Endothelial cell of umbilical vein (primary cell): ENCODE measurements around the gene ARHGEF19. TPM values are rescaled to one million over a fixed set of nuclear protein-coding genes. Genes with fewer than 3 reads are reported as not detected.

Experiments
- BruUV-seq: library from RNA; stranded (reverse); fragments of 400-500 nt; replicated peaks from 2 replicates; lab custom pipeline; 2021; lab: Mats Ljungman, UMichigan
- CTCF ChIA-PET: fragments of 300-600, 350-600 bp; sonication (Branson Sonifier 250); formaldehyde crosslinking; loops from one replicate; lab custom pipeline; 2021; ENCODE audit warnings: antibody characterized with exemption, inconsistent platforms; lab: Charles Lee
- POLR2A ChIA-PET: fragments of 300-600, 350-600 bp; sonication (Branson Sonifier 250); formaldehyde crosslinking; loops from one replicate; lab custom pipeline; 2021; ENCODE audit warnings: antibody characterized with exemption, inconsistent platforms; lab: Charles Lee
- DNase-seq: peaks from one replicate; pipeline ENCODE4 v3.0.0-alpha.2; 2011; ENCODE audit warnings: low read depth, low spot score
- FAIRE-seq: peaks from 2 replicates; lab custom pipeline; 2011; peaks lifted over from hg19 to GRCh38; lab: Jason Lieb, UNC
- H2AFZ ChIP-seq: 2 replicates; pipeline ENCODE4 v1.6.0; 2012; ENCODE audit warnings: low read depth, low read length, control low read depth, inconsistent platforms
- H3K27ac ChIP-seq: 2 replicates; pipeline ENCODE4 v1.5.1; 2011; ENCODE audit warnings: low read depth, mild to moderate bottlenecking, control low read depth, low read length, moderate library complexity; ENCODE audit not compliant: insufficient read depth
- H3K27me3 ChIP-seq, 2 experiments: 2 replicates each; pipeline versions ENCODE4 v1.6.0 to v1.6.1; 2011; ENCODE audit warnings: low read length in 2 of 2, mixed read lengths in 1 of 2; ENCODE audit not compliant: control insufficient read depth in 2 of 2, insufficient read depth in 2 of 2
- H3K36me3 ChIP-seq, 2 experiments: 2 replicates in 1 of 2; 3 replicates in 1 of 2; pipeline ENCODE4 v1.5.1; 2011; ENCODE audit warnings: low read length in 2 of 2, mild to moderate bottlenecking in 1 of 2, moderate library complexity in 1 of 2; ENCODE audit not compliant: control insufficient read depth in 2 of 2, insufficient read depth in 2 of 2; ENCODE audit errors: extremely low read depth in 1 of 2
- H3K4me1 ChIP-seq: 3 replicates; pipeline ENCODE4 v1.5.1; 2011; ENCODE audit warnings: mild to moderate bottlenecking, low read length; ENCODE audit not compliant: control insufficient read depth, insufficient read depth; ENCODE audit errors: extremely low read depth
- H3K4me2 ChIP-seq: 2 replicates; pipeline ENCODE4 v1.6.1; 2011; ENCODE audit warnings: low read length, control low read depth, mixed read lengths; ENCODE audit not compliant: insufficient read depth
- H3K4me3 ChIP-seq, 3 experiments: fragments of 200-600 bp in 1 of 3; sonication (generic), shearing (Covaris generic) in 1 of 3; replicated peaks in 1 of 3; 2 replicates each; pipeline ENCODE4 v1.5.1; 2011 to 2016; ENCODE audit warnings: control low read depth in 3 of 3, low read length in 3 of 3, mild to moderate bottlenecking in 2 of 3, inconsistent platforms in 1 of 3, low read depth in 1 of 3, moderate library complexity in 1 of 3; ENCODE audit not compliant: insufficient read depth in 1 of 3
- H3K79me2 ChIP-seq: 2 replicates; pipeline ENCODE4 v1.6.0; 2012; ENCODE audit warnings: low read length, inconsistent platforms; ENCODE audit not compliant: control insufficient read depth, insufficient read depth
- H3K9ac ChIP-seq: replicated peaks from 2 replicates; pipeline ENCODE3; 2011; ENCODE audit warnings: low read length, control low read depth; ENCODE audit not compliant: insufficient read depth; ENCODE audit errors: extremely low read depth
- H3K9me1 ChIP-seq: replicated peaks from 3 replicates; pipeline ENCODE4 v1.6.0; 2011; ENCODE audit warnings: mild to moderate bottlenecking, low read length; ENCODE audit not compliant: control insufficient read depth, insufficient read depth; ENCODE audit errors: extremely low read depth
- H3K9me3 ChIP-seq: replicated peaks from 2 replicates; pipeline ENCODE4 v1.5.1; 2012; ENCODE audit warnings: low read length, inconsistent platforms; ENCODE audit not compliant: control insufficient read depth, insufficient read depth
- H4K20me1 ChIP-seq: replicated peaks from 2 replicates; pipeline ENCODE3; 2011; ENCODE audit warnings: mild to moderate bottlenecking, low read length; ENCODE audit not compliant: control insufficient read depth, insufficient read depth; ENCODE audit errors: extremely low read depth
- EZH2 ChIP-seq: IDR thresholded peaks from 2 replicates; pipeline ENCODE4 v1.6.1; 2012; ENCODE audit warnings: borderline replicate concordance, low read depth, mild to moderate bottlenecking, moderate library complexity, low read length, inconsistent platforms; ENCODE audit not compliant: severe bottlenecking
- FOS ChIP-seq: IDR thresholded peaks from 2 replicates; pipeline ENCODE4 v1.6.1; 2011; ENCODE audit warnings: mild to moderate bottlenecking, low read length, moderate library complexity, borderline replicate concordance; ENCODE audit not compliant: insufficient read depth
- GATA2 ChIP-seq: IDR thresholded peaks from 2 replicates; pipeline ENCODE4 v1.7.0; 2011; ENCODE audit warnings: low read depth, mild to moderate bottlenecking, moderate library complexity, mixed read lengths, low read length; ENCODE audit not compliant: insufficient read length, insufficient read depth
- JUN ChIP-seq: IDR thresholded peaks from 2 replicates; pipeline ENCODE4 v1.6.1; 2011; ENCODE audit warnings: borderline replicate concordance, low read depth; ENCODE audit not compliant: insufficient read length, insufficient read depth
- MYC ChIP-seq: IDR thresholded peaks from one replicate; pipeline ENCODE4 v1.6.1; 2011; ENCODE audit warnings: mild to moderate bottlenecking, low read depth, low read length
- POLR2A ChIP-seq: IDR thresholded peaks from 2 replicates; pipeline ENCODE4 v1.6.1; 2012; ENCODE audit warnings: low read depth, mild to moderate bottlenecking, control low read depth, low read length
- POLR2AphosphoS5 ChIP-seq: IDR thresholded peaks from 2 replicates; pipeline ENCODE4 v1.6.1; 2012; ENCODE audit warnings: low read depth, mild to moderate bottlenecking, control low read depth, low read length, moderate library complexity; ENCODE audit not compliant: insufficient read depth
- dilution Hi-C: fragments of 300-500 bp; cut with MboI; formaldehyde crosslinking; loops from one replicate; pipeline ENCODE4 v1.15.0; 2019; ENCODE audit warnings: low sequenced_read_pairs; ENCODE audit not compliant: extremely low pct_ligation_motif_present
- intact Hi-C: fragments of 100-400 bp; cut with micrococcal nuclease; formaldehyde crosslinking; loops from one replicate; pipeline ENCODE4 v1.10.0; 2022
- polyA plus RNA-seq, 4 experiments: library from polyadenylated mRNA; depleted of rRNA in 3 of 4; stranded (reverse) in 3 of 4; unstranded in 1 of 4; fragments of >200 nt; gene quantifications; 2 replicates each; pipeline versions ENCODE4 v1.2.1 to v1.2.3, GENCODE V29; 2011 to 2012; ENCODE audit warnings: missing spikeins in 1 of 4
- total RNA-seq: library from RNA; stranded (reverse); gene quantifications from 2 replicates; pipeline ENCODE4 v1.2.3, GENCODE V29; 2021
- TF ChIP-seq, protein P1 (sequence below): IDR thresholded peaks from 2 replicates; pipeline ENCODE4 v1.6.1; 2011; ENCODE audit not compliant: insufficient read depth, insufficient read length
- TF ChIP-seq, protein P2 (sequence below), 2 donors: IDR thresholded peaks; 1 replicate in 1 of 2; 2 replicates in 1 of 2; pipeline ENCODE4 v1.5.1; 2011; ENCODE audit warnings: low read length in 2 of 2, mild to moderate bottlenecking in 2 of 2, moderate library complexity in 2 of 2, control low read depth in 1 of 2, inconsistent platforms in 1 of 2, low read depth in 1 of 2; ENCODE audit not compliant: insufficient read depth in 1 of 2; ENCODE audit errors: extremely low read depth in 1 of 2

ARHGEF19 gene
- total and polyA plus RNA-seq, 2 donors (not counting 3 experiments of a cell fraction or from before 2014, with no cell fraction given), result 6.2 to 8.0 TPM

DNA sequence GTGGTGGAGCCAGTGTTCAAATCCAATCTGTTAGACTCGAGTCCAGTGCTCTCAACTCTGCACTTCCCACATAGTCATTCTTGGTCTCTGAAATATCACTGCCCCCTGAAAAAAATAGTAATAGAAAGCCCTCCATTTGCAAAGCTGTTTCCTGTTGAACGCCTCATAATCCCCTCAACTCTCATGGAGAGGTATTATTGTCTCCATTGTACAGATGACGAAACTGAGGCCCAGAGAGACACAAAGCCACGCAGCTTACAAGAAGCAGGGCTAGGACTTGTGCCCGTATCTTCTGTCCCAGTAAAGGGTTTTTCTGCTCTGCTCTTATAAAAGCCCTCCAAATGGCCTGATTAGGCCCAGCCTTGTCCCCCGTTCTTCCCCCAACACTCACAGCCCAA, 6.2 kb upstream of the ARHGEF19 start:
- dilution Hi-C loops (no loop called here), intact Hi-C loops (no loop called here)
- DNase-seq, result no peak
- ChIA-PET CTCF (interaction anchor here (0.5 to 3.1 kb wide), 2 partner anchors 14 to 29 kb away, joined by 3 to 10 read pairs; no protein-coding TSS in a partner anchor), POLR2A (no interaction called here)
- Histone ChIP-seq H3K9ac (no peak overlapping the region), H4K20me1 (no peaks in the 10 kb centered on the region), H3K4me1 (peaks cover 8% of the 10 kb centered on the region), H3K4me2 (no peak overlapping the region), H3K4me3 (no peak overlapping the region), H3K36me3 (no peaks in the 10 kb centered on the region), H3K9me3 (no peaks in the 10 kb centered on the region), H3K27me3 (peaks cover 0 to 2% of the 10 kb centered on the region in 2 experiments), H2AFZ (no peak overlapping the region), H3K9me1 (no peaks in the 10 kb centered on the region), H3K79me2 (no peaks in the 10 kb centered on the region), H3K27ac (no peak overlapping the region)
- no TSS peak for BruUV-seq
- no peak for FAIRE-seq
- TF ChIP-seq FOS (no peak), POLR2AphosphoS5 (no peak), JUN (no peak), MYC (no peak), GATA2 (no peak), EZH2 (no peak), POLR2A (no peak)
- TF ChIP-seq, protein P1, sequence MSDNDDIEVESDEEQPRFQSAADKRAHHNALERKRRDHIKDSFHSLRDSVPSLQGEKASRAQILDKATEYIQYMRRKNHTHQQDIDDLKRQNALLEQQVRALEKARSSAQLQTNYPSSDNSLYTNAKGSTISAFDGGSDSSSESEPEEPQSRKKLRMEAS, result no peak
- TF ChIP-seq, protein P2, sequence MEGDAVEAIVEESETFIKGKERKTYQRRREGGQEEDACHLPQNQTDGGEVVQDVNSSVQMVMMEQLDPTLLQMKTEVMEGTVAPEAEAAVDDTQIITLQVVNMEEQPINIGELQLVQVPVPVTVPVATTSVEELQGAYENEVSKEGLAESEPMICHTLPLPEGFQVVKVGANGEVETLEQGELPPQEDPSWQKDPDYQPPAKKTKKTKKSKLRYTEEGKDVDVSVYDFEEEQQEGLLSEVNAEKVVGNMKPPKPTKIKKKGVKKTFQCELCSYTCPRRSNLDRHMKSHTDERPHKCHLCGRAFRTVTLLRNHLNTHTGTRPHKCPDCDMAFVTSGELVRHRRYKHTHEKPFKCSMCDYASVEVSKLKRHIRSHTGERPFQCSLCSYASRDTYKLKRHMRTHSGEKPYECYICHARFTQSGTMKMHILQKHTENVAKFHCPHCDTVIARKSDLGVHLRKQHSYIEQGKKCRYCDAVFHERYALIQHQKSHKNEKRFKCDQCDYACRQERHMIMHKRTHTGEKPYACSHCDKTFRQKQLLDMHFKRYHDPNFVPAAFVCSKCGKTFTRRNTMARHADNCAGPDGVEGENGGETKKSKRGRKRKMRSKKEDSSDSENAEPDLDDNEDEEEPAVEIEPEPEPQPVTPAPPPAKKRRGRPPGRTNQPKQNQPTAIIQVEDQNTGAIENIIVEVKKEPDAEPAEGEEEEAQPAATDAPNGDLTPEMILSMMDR (IDR thresholded peaks at IDR 0.05; ENCODE audit: extremely low read depth in 1 of 2, insufficient read depth in 1 of 2, low read depth in 1 of 2, low read length in 2 of 2), result no peak
